HEK293 (cell line): Measurements from ENCODE around the gene ETHE1.

Source experiments
- CTCF ChIA-PET: fragments of 350-600 bp; formaldehyde crosslinking; extraction: SDS; loops from one replicate; lab custom pipeline; 2021; ENCODE audit warnings: antibody characterized with exemption; lab: Yijun Ruan, JAX
- POLR2A ChIA-PET: fragments of 300-600 bp; formaldehyde crosslinking; extraction: SDS; loops from one replicate; lab custom pipeline; 2020; ENCODE audit warnings: antibody characterized with exemption, inconsistent platforms; lab: Yijun Ruan, JAX
- H3K27ac ChIP-seq: fragments of 200-500 bp; sonication (Bioruptor generic); 2 replicates; pipeline ENCODE4 v1.5.1; 2014; ENCODE audit warnings: low read depth, low read length, control low read depth, inconsistent platforms; ENCODE audit errors: extremely low read depth
- H3K36me3 ChIP-seq, 2 experiments: fragments of 200-500 bp in 1 of 2; sonication (Bioruptor generic) in 1 of 2; 1 replicate in 1 of 2; 2 replicates in 1 of 2; pipeline ENCODE4 v1.5.1; 2014 to 2017; ENCODE audit warnings: inconsistent platforms in 2 of 2, low read length in 2 of 2; ENCODE audit not compliant: control insufficient read depth in 2 of 2, insufficient read depth in 1 of 2
- H3K4me1 ChIP-seq: fragments of 200-500 bp; sonication (Bioruptor generic); 2 replicates; pipeline ENCODE4 v1.5.1; 2014; ENCODE audit warnings: mild to moderate bottlenecking, low read length, inconsistent platforms; ENCODE audit not compliant: control insufficient read depth, insufficient read depth
- H3K4me3 ChIP-seq: 2 replicates; pipeline ENCODE4 v1.5.1; 2011; ENCODE audit warnings: low read depth, mild to moderate bottlenecking, control low read depth, low read length, moderate library complexity
- H3K9me3 ChIP-seq: fragments of 200-500 bp; sonication (Bioruptor generic); 2 replicates; pipeline ENCODE4 v1.5.1; 2014; ENCODE audit warnings: low read depth, low read length, inconsistent platforms; ENCODE audit not compliant: control insufficient read depth, insufficient read depth
- GLIS2 ChIP-seq: fragments of 450-650 bp; formaldehyde crosslinking; IDR thresholded peaks from 2 replicates; pipeline ENCODE4 v1.5.1; 2016; ENCODE audit warnings: missing biosample characterization, missing genetic modification characterization
- HOXC10 ChIP-seq: sonication (generic); formaldehyde crosslinking; IDR thresholded peaks from 2 replicates; pipeline ENCODE4 v1.8.1; 2023; ENCODE audit warnings: mild to moderate bottlenecking, missing genetic modification reagents
- IKZF3 ChIP-seq: fragments of 450-650 bp; IDR thresholded peaks from 2 replicates; pipeline ENCODE4 v1.5.0; 2018; ENCODE audit warnings: missing biosample characterization, mild to moderate bottlenecking, missing genetic modification characterization, moderate library complexity
- MYNN ChIP-seq: fragments of 450-650 bp; formaldehyde crosslinking; IDR thresholded peaks from 2 replicates; pipeline ENCODE4 v1.5.1; 2016; ENCODE audit warnings: missing biosample characterization, missing genetic modification characterization, borderline replicate concordance
- PRDM1 ChIP-seq: fragments of 450-650 bp; formaldehyde crosslinking; IDR thresholded peaks from 2 replicates; pipeline ENCODE4; 2016; ENCODE audit warnings: missing biosample characterization, missing genetic modification characterization
- SETDB1 ChIP-seq: IDR thresholded peaks from one replicate; pipeline ENCODE4 v1.6.1; 2017; ENCODE audit warnings: mild to moderate bottlenecking, low read length, moderate library complexity, mixed read lengths; ENCODE audit not compliant: insufficient read length
- SP2 ChIP-seq: fragments of 450-650 bp; formaldehyde crosslinking; IDR thresholded peaks from 2 replicates; pipeline ENCODE4 v1.5.1; 2016; ENCODE audit warnings: missing biosample characterization, missing genetic modification characterization
- YY2 ChIP-seq: fragments of 450-650 bp; formaldehyde crosslinking; IDR thresholded peaks from 2 replicates; pipeline ENCODE4 v1.5.1; 2016; ENCODE audit warnings: missing biosample characterization, missing genetic modification characterization
- ZBTB20 ChIP-seq: fragments of 450-650 bp; formaldehyde crosslinking; IDR thresholded peaks from 2 replicates; pipeline ENCODE4 v1.5.1; 2016; ENCODE audit warnings: missing biosample characterization, missing genetic modification characterization
- ZBTB48 ChIP-seq: fragments of 450-650 bp; formaldehyde crosslinking; IDR thresholded peaks from 2 replicates; pipeline ENCODE4 v1.5.1; 2016; ENCODE audit warnings: missing biosample characterization, missing genetic modification characterization
- ZNF112 ChIP-seq: fragments of 450-650 bp; formaldehyde crosslinking; IDR thresholded peaks from 2 replicates; pipeline ENCODE4 v1.5.0; 2017; ENCODE audit warnings: missing biosample characterization, missing genetic modification characterization
- ZNF121 ChIP-seq: fragments of 450-650 bp; formaldehyde crosslinking; IDR thresholded peaks from 2 replicates; pipeline ENCODE4 v1.5.1; 2016; ENCODE audit warnings: missing biosample characterization, missing genetic modification characterization
- ZNF16 ChIP-seq: fragments of 450-650 bp; formaldehyde crosslinking; IDR thresholded peaks from 2 replicates; pipeline ENCODE4 v1.5.1; 2016; ENCODE audit warnings: low read depth, missing biosample characterization, missing genetic modification characterization
- ZNF174 ChIP-seq: fragments of 450-650 bp; formaldehyde crosslinking; IDR thresholded peaks from 2 replicates; pipeline ENCODE4 v1.5.0; 2017; ENCODE audit warnings: missing biosample characterization, mild to moderate bottlenecking, missing genetic modification characterization
- ZNF239 ChIP-seq: fragments of 450-650 bp; formaldehyde crosslinking; IDR thresholded peaks from 2 replicates; pipeline ENCODE4 v1.5.1; 2016; ENCODE audit warnings: missing biosample characterization, missing genetic modification characterization
- ZNF24 ChIP-seq: fragments of 450-650 bp; formaldehyde crosslinking; IDR thresholded peaks from 2 replicates; pipeline ENCODE4 v1.5.1; 2016; ENCODE audit warnings: missing biosample characterization, missing genetic modification characterization
- ZNF266 ChIP-seq: fragments of 450-650 bp; formaldehyde crosslinking; IDR thresholded peaks from 2 replicates; pipeline ENCODE4 v1.5.1; 2016; ENCODE audit warnings: missing biosample characterization, missing genetic modification characterization, low read depth
- ZNF37A ChIP-seq: fragments of 450-650 bp; IDR thresholded peaks from 2 replicates; pipeline ENCODE4 v1.5.1; 2018; ENCODE audit warnings: missing biosample characterization, missing genetic modification characterization
- ZNF544 ChIP-seq: fragments of 450-650 bp; formaldehyde crosslinking; IDR thresholded peaks from 2 replicates; pipeline ENCODE4 v1.5.0; 2017; ENCODE audit warnings: missing biosample characterization, missing genetic modification characterization
- ZNF664 ChIP-seq: fragments of 450-650 bp; formaldehyde crosslinking; IDR thresholded peaks from 2 replicates; pipeline ENCODE4 v1.5.1; 2016; ENCODE audit warnings: missing biosample characterization, missing genetic modification characterization
- ZNF677 ChIP-seq: fragments of 450-650 bp; IDR thresholded peaks from 2 replicates; pipeline ENCODE4 v1.5.0; 2018; ENCODE audit warnings: missing biosample characterization, mild to moderate bottlenecking, missing genetic modification characterization, moderate library complexity
- ZNF707 ChIP-seq: fragments of 450-650 bp; formaldehyde crosslinking; IDR thresholded peaks from 2 replicates; pipeline ENCODE4 v1.5.1; 2016; ENCODE audit warnings: missing biosample characterization, missing genetic modification characterization
- ZNF747 ChIP-seq: fragments of 450-650 bp; formaldehyde crosslinking; IDR thresholded peaks from 2 replicates; pipeline ENCODE4 v1.5.1; 2016; ENCODE audit warnings: missing biosample characterization, missing genetic modification characterization
- ZNF777 ChIP-seq: fragments of 450-650 bp; formaldehyde crosslinking; IDR thresholded peaks from 2 replicates; pipeline ENCODE4 v1.5.1; 2017; ENCODE audit warnings: missing biosample characterization, missing genetic modification characterization, borderline replicate concordance
- ZNF791 ChIP-seq: fragments of 450-650 bp; formaldehyde crosslinking; IDR thresholded peaks from 2 replicates; pipeline ENCODE4 v1.5.1; 2016; ENCODE audit warnings: missing biosample characterization, missing genetic modification characterization
- ZNF830 ChIP-seq: fragments of 450-650 bp; IDR thresholded peaks from 2 replicates; pipeline ENCODE4 v1.5.0; 2018; ENCODE audit warnings: missing biosample characterization, missing genetic modification characterization, low read depth, mild to moderate bottlenecking, moderate library complexity
- TF ChIP-seq, protein P1 (sequence below): fragments of 450-650 bp; formaldehyde crosslinking; IDR thresholded peaks from 2 replicates; pipeline ENCODE4 v1.5.1; 2017; ENCODE audit warnings: missing biosample characterization, missing genetic modification characterization

ETHE1 gene

DNA sequence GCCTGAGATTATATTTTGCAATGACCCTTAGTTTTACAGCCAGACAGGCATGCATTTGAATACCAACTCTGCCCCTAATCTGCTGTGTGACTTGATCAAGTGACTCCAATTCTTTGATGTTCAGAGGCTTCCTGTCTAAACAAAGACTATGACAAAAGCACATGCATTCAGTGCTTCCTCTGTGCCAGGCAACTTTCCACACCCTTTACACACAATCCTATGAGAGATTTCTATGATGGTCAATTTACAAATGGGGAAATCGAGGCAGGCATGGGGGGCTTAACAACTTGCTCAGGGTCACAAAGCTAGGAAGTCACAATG lies 57.9 kb downstream of the ETHE1 start:
- Histone ChIP-seq H3K9me3 (no peaks in the 10 kb centered on the region), H3K4me3 (no peak overlapping the region), H3K27ac (no peak overlapping the region), H3K36me3 (no peaks in the 10 kb centered on the region), H3K4me1 (peaks cover 13% of the 10 kb centered on the region; the same call in 1 of the 2 replicates)
- ChIA-PET POLR2A (no interaction called here), CTCF (interaction anchor here (0.6 to 1.8 kb wide), 7 partner anchors 14 to 51 kb away, joined by 3 to 16 read pairs (median 3); no protein-coding TSS in a partner anchor)
- TF ChIP-seq ZBTB48 (no peak), YY2 (tag by site-specific recombination) (no peak), ZNF16 (tag by site-specific recombination) (no peak), SETDB1 (no peak), ZNF830 (tag by site-specific recombination) (no peak), ZNF707 (tag by site-specific recombination) (no peak), HOXC10 (no peak), ZNF239 (tag by site-specific recombination) (no peak), ZNF677 (no peak), GLIS2 (tag by site-specific recombination) (no peak), ZNF266 (tag by site-specific recombination) (no peak), ZNF777 (no peak), ZNF544 (tag by site-specific recombination) (no peak), MYNN (tag by site-specific recombination) (no peak), SP2 (tag by site-specific recombination) (no peak)
- TF ChIP-seq, protein P1, sequence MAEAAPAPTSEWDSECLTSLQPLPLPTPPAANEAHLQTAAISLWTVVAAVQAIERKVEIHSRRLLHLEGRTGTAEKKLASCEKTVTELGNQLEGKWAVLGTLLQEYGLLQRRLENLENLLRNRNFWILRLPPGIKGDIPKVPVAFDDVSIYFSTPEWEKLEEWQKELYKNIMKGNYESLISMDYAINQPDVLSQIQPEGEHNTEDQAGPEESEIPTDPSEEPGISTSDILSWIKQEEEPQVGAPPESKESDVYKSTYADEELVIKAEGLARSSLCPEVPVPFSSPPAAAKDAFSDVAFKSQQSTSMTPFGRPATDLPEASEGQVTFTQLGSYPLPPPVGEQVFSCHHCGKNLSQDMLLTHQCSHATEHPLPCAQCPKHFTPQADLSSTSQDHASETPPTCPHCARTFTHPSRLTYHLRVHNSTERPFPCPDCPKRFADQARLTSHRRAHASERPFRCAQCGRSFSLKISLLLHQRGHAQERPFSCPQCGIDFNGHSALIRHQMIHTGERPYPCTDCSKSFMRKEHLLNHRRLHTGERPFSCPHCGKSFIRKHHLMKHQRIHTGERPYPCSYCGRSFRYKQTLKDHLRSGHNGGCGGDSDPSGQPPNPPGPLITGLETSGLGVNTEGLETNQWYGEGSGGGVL (tag by site-specific recombination): no peak

DNA sequence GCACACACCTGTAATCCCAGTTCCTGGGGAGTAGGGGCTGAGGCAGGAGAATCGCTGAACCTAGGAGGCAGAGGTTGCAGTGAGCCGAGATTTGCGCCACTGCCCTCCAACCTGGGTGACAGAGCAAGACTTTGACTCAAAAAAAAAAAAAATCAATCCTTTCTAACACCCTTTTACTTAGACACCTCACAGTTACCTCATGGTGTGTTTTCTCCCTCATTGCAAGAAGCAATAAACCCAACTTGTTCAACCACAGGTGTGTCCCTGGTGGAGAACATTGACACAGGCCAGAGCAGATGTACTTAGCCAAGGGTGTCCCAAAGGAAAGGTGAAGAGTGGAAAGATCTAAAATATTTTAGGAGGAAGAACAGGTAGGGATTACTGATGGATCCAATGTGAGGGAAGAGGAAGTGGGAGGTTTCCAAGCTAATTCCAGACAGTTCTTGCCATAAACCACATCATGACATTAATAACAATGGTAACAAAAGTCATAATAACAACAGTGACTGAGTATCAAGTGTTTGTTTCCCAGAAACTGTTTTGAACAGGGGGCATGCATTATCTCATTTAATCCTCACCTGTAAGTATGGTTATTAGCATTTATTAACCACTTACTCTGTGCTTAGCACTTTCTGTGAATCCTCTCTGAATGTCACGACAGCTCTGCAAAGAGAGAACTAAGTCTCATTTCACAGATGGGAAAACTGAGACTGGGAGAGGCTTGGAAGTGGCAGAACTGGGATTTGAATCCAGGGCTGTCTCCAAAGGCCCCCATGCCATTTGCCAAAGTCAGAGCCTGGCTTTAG lies 58.4 kb downstream of the ETHE1 start:
- H3K36me3 ChIP-seq: no peaks in the 10 kb centered on the region
- CTCF ChIA-PET: interaction anchor here (0.6 to 1.8 kb wide), 7 partner anchors 14 to 51 kb away, joined by 3 to 16 read pairs (median 3); no protein-coding TSS in a partner anchor
- TF ChIP-seq ZNF664 (tag by site-specific recombination) (peak; percentile 97), ZNF112 (no peak), ZNF24 (no peak), ZNF791 (no peak), PRDM1 (tag by site-specific recombination) (0 out of 2 replicates have a peak, but pooled peaks have one; percentile 23), ZNF747 (tag by site-specific recombination) (peak; percentile 66; the same call in 1 of the 2 replicates), IKZF3 (no peak), ZBTB20 (no peak), ZNF121 (no peak), ZNF37A (tag by site-specific recombination) (no peak), ZNF174 (no peak)
- no peaks in the 10 kb centered on the region for H3K9me3 ChIP-seq
- no peak overlapping the region for H3K27ac ChIP-seq
- H3K4me1 ChIP-seq: peaks cover 13% of the 10 kb centered on the region; the same call in 1 of the 2 replicates
- POLR2A ChIA-PET: interaction anchor here (0.7 kb wide), 1 partner anchor 52 kb away, joined by 4 read pairs; no protein-coding TSS in a partner anchor
- H3K4me3 ChIP-seq: no peak overlapping the region
